ELR (cell line): ENCODE results near the gene SLC2A1.
A peak's percentile ranks its signal among the peaks of the same experiment; 100 is the strongest.

Experiments
- DNase-seq: peaks from one replicate; pipeline ENCODE4 v3.0.0-alpha.2; 2015; ENCODE audit warnings: low read depth

SLC2A1 gene

GRCh38 chr1:42960566-42961311 lies 2.1 kb upstream of the SLC2A1 start:
- DNase-seq: no peak

DNA sequence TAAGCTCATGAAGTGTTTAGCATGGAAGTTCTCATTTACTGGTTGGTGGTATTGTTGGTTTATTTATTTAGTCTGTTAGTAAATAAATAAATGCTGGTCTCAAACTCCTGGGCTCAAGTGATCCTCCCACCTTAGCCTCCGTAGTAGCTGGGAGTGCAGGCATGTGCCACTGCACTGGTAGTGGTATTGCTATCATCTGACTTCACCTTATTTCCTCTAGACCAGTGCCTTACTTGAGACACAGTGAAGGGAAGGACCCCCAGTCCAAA lies 1.4 kb upstream of the SLC2A1 start:
- DNase-seq: no peak

DNA sequence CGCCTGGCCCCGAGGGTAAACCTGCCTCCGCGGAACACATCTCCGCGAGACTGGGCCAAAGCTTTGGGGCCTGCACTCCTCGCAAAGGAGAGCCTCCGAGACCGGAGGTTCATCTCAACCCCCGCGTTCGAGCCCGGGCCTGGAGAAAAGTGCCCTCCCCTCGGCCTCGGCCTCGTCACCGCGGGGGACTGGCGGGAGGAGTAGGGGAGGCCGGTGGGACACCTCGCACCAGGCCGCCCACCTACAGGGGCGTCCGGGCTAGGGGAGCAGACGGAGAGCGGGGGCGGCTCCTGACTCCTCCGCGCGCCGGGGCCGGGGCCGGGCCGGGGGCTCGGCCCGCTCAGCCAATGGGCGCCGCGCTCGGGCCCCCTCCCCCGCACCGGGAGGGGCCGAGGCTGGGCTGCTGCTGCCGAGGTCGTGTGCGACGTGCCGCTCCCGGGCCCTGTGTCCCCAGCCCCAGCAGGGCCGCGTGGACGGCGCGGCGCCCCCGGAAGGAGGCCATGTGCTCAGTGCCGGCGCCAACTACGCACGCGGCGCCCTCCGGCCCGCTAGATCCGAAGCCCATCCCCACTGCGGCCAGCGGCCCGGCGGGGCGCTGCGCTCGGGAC lies 684 bp downstream of the SLC2A1 start:
- peak; percentile 68 for DNase-seq

GRCh38 chr1:42957229-42957879 lies 1.3 kb downstream of the SLC2A1 start:
- no peak for DNase-seq

- peak; percentile 45 for DNase-seq
Measured at GRCh38 chr1:42956739-42957138, 1.9 kb downstream of the SLC2A1 start.

- DNase-seq: no peak
Measured at GRCh38 chr1:42955311-42956063, 3.2 kb downstream of the SLC2A1 start.

GRCh38 chr1:42953182-42954180 lies 5.2 kb downstream of the SLC2A1 start:
- no peak for DNase-seq

DNA sequence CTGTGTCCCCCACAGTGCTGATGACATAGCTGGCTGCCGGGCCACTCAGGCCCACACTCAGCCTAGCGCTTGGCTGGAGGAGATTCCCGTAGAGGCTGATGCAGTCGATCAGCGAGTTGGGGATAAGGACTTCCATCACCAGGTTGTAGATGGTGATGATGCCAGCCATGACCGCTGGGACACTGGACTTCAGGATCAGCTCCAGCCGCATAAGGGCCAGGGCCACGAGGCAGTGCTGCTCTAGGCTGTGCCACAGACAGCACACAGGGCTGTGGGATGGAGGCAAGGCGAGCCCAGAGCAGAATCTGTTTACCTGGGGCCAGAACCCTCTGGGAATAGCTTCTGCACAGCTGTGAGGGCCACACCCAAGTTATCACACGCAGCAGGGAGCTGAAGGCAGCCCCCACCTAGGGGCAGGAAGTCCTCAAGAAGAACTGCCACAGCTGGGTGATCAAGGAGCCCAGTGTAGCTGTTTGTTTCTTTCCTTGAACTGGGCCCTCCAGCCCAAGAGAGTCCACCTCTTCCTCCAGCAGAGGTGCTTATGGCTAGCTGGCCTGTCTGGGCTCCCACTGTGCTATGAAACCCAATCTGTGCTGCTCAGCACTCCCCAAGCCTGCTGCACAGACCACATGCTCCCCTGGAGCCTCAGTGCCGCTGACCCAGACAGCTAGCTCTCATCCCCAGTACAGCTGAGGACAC lies 6.2 kb downstream of the SLC2A1 start:
- no peak for DNase-seq

DNA sequence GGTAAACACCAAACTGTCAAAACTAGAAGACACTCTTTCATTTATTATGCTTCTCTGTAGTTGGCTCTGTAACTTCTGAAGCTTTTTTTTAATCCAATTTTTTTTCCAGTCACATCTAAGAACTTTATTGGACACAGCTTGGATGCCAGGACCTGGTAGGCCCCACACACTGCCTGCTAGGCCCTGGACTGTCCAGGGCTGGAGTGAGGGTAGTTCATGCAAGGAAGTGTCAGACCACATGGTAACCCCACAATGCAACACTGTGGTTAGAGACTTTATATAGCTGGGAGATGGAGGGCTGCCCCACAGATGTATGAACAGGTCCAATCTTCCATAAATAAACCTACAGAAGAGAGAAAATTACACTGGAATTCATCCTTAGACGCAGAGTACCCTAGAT lies 7.1 kb downstream of the SLC2A1 start:
- no peak for DNase-seq

GRCh38 chr1:42950116-42950481 lies 8.6 kb downstream of the SLC2A1 start:
- DNase-seq: peak; percentile 89

GRCh38 chr1:42949312-42950115 lies 9.2 kb downstream of the SLC2A1 start:
- DNase-seq: peak; percentile 50

DNA sequence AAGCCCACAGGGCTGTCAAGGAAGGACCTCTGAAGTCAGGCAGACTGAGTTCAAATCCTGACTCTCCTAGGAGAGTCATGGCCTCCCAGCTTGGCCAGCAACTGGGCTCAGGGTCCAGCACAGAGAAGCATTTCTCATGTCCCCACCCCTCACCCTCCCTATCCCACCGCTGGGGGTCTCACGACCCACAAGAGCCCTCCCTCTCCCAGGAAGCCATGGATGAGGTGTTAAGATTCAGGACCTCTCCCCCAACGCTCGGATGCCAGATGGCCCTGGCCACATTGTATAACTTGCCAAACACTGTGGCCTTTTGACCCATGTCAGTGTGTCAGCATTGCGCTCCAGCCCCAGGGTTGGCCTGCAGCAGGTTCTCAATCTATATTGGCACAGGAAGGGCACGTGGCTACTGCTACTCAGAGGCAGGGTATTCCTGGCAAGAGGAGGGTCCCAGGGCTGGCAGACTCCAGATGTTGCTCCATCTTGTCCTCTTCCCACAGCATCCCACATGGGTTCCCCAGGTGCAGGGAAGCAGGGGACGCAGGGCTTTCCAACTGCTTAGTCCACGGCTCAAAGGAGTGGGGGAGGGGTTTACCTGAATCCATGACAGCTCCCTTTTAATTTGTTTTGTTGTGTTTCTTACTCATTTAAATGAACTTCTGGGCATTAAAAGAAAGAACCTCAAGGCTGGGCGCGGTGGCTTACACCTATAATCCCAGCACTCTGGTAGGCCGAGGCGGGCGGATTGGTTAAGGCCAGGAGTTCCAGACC lies 10.5 kb downstream of the SLC2A1 start:
- DNase-seq: no peak

DNA sequence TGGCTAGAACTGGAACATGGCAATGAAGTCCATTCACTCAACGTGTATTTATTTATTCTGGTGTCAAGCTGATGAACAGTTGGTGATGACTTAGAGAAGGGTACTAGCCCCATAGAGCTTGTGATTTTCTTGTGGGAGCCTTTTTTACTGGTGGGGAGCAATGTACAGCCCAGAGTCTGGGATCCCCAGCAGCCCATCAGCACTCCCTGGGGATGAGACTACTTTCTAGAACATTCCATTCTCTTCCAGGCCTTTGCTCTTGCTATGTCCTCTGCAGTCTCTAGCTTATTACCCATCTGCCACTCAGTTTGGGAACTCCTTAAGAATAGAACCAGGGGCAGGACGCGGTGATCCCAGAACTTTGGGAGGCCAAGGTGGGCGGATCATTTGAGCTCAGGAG lies 11.6 kb downstream of the SLC2A1 start:
- DNase-seq: no peak

GRCh38 chr1:42946120-42946898 lies 12.4 kb downstream of the SLC2A1 start:
- no peak for DNase-seq

DNA sequence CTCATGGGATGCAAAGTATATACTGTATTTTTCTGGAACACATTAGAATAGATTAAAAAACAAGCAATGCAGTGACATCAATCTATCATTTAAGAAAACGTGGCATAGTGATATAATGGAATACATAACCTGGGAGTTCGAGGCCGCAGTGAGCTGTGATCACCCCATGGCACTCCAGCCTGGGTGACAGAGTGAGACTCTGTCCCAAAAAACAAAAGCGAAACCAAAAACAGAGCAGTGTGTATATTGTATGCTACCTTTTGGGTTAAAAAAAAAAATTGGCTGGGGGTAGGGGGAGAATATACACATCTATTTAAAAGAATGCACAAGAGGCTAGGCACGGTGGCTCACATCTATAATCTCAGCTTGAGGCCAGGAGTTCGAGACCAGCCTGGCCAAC lies 13.5 kb downstream of the SLC2A1 start:
- DNase-seq: no peak

GRCh38 chr1:42944246-42944928 lies 14.3 kb downstream of the SLC2A1 start:
- DNase-seq: no peak

DNA sequence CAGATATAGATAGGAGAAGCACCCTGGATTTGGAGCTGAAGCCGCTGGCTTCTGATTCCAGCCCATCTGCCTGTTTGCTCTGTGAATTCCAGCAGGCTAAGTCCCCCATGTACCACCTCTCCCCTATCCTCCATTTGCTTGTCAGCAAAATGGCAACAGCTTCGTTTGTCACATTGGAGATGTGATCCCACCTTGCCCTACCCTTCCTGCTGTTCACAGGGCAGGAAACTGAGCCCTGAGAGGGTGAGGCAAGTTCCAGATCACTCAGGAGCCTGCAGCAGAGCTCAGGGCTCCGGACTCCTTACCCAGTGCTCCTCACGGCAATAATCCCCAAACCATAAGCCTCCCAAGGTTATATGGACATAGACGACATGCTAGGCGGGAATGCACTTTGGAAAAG lies 14.9 kb downstream of the SLC2A1 start:
- DNase-seq: no peak

- DNase-seq: no peak
Measured at GRCh38 chr1:42943166-42943565, 15.5 kb downstream of the SLC2A1 start.
